HepG2 (cell line): Measurements from ENCODE around the gene MIX23. TPM values are rescaled to one million over a fixed set of nuclear protein-coding genes. Genes with fewer than 3 reads are reported as not detected.

Experiments used
- ATAC-seq: fragments of 200-7000 bp; cut with Tn5 transposase; 3 replicates; pipeline ENCODE4 v1.9.1; 2020; ENCODE audit warnings: mild to moderate bottlenecking, moderate library complexity
- BruUV-seq: library from RNA; stranded (reverse); fragments of 400-500 nt; replicated peaks from 2 replicates; lab custom pipeline; 2021; lab: Mats Ljungman, UMichigan
- CTCF ChIA-PET: fragments of 300-600 bp; formaldehyde crosslinking; extraction: SDS; loops from one replicate; lab custom pipeline; 2021; ENCODE audit warnings: low total read pairs, inconsistent platforms, low intra/inter-chr PET ratio; lab: Yijun Ruan, JAX
- POLR2A ChIA-PET: fragments of 350-600 bp; sonication (Branson Sonifier 250); formaldehyde crosslinking; loops from one replicate; lab custom pipeline; 2020; ENCODE audit warnings: antibody characterized with exemption, inconsistent platforms; lab: Yijun Ruan, JAX
- DNase-seq: peaks from one replicate; pipeline ENCODE4 v3.0.0-alpha.2; 2015; ENCODE audit warnings: low spot score
- FAIRE-seq: peaks from 3 replicates; lab custom pipeline; 2011; peaks lifted over from hg19 to GRCh38; lab: Jason Lieb, UNC
- H2AFZ ChIP-seq: one replicate; pipeline ENCODE4 v1.6.1; 2011; ENCODE audit warnings: low read length, inconsistent platforms
- H3K27ac ChIP-seq: fragments of 300-600 bp; 3 replicates; pipeline ENCODE4 v1.8.0; 2011; ENCODE audit warnings: mixed run types, mild to moderate bottlenecking, mixed read lengths, low read length, inconsistent platforms; ENCODE audit not compliant: insufficient read depth; ENCODE audit errors: extremely low read length
- H3K27me3 ChIP-seq, 2 experiments: fragments of 200-600 bp in 1 of 2; 2 replicates in 1 of 2; 3 replicates in 1 of 2; pipeline versions ENCODE4 v1.6.0 to v1.8.0; 2011; ENCODE audit warnings: low read length in 2 of 2, mild to moderate bottlenecking in 2 of 2, moderate library complexity in 2 of 2, inconsistent platforms in 1 of 2; ENCODE audit not compliant: insufficient read depth in 2 of 2, control insufficient read depth in 1 of 2
- H3K36me3 ChIP-seq, 2 experiments: fragments of 200-600 bp in 1 of 2; replicated peaks in 1 of 2; 2 replicates in 1 of 2; 3 replicates in 1 of 2; pipeline versions ENCODE4 v1.5.1 to v1.8.0; 2011; ENCODE audit warnings: low read length in 2 of 2, inconsistent platforms in 1 of 2; ENCODE audit not compliant: insufficient read depth in 2 of 2, control insufficient read depth in 1 of 2
- H3K4me1 ChIP-seq: 2 replicates; pipeline ENCODE4 v1.5.1; 2012; ENCODE audit warnings: low read length, inconsistent platforms; ENCODE audit not compliant: insufficient read depth
- H3K4me2 ChIP-seq: 2 replicates; pipeline ENCODE4 v1.6.0; 2011; ENCODE audit warnings: low read depth, low read length, inconsistent platforms
- H3K4me3 ChIP-seq, 3 experiments: fragments of 200-600 bp in 1 of 3; sonication (generic), shearing (Covaris generic) in 1 of 3; replicated peaks in 1 of 3; 2 replicates each; pipeline ENCODE4 v1.5.1; 2011 to 2016; ENCODE audit warnings: low read length in 3 of 3, inconsistent platforms in 2 of 3, low read depth in 2 of 3, mild to moderate bottlenecking in 2 of 3, control low read depth in 1 of 3, mixed read lengths in 1 of 3; ENCODE audit not compliant: insufficient read depth in 1 of 3
- H3K79me2 ChIP-seq: one replicate; pipeline ENCODE4 v1.6.1; 2011; ENCODE audit warnings: low read length, inconsistent platforms; ENCODE audit not compliant: insufficient read depth
- H3K9ac ChIP-seq: 2 replicates; pipeline ENCODE4 v1.6.0; 2011; ENCODE audit warnings: mild to moderate bottlenecking, low read depth, low read length, inconsistent platforms; ENCODE audit not compliant: insufficient read depth
- H3K9me3 ChIP-seq: 2 replicates; pipeline ENCODE4 v1.5.1; 2012; ENCODE audit warnings: mild to moderate bottlenecking, low read length
- H4K20me1 ChIP-seq: 2 replicates; pipeline ENCODE4 v1.6.0; 2011; ENCODE audit warnings: inconsistent platforms, mild to moderate bottlenecking, low read length, moderate library complexity; ENCODE audit not compliant: insufficient read depth
- ARNT2 ChIP-seq: sonication (generic); formaldehyde crosslinking; IDR thresholded peaks from 2 replicates; pipeline ENCODE4 v1.8.0; 2022; ENCODE audit warnings: mild to moderate bottlenecking, low read depth, missing genetic modification reagents, moderate library complexity
- HMG20B ChIP-seq: conservative IDR thresholded peaks from 2 replicates; pipeline ENCODE4 v1.6.1; 2016; ENCODE audit warnings: missing genetic modification reagents, missing compliant biosample characterization
- MLLT10 ChIP-seq: sonication (generic); formaldehyde crosslinking; IDR thresholded peaks from 2 replicates; pipeline ENCODE4 v1.4.0; 2020; ENCODE audit warnings: missing genetic modification reagents
- NBN ChIP-seq: fragments of 450-650 bp; conservative IDR thresholded peaks from 2 replicates; pipeline ENCODE4 v1.6.1; 2017
- SALL1 ChIP-seq: sonication (generic); formaldehyde crosslinking; IDR thresholded peaks from 2 replicates; pipeline ENCODE4 v1.8.0; 2022; ENCODE audit warnings: mild to moderate bottlenecking, missing genetic modification reagents
- SOX5 ChIP-seq: IDR thresholded peaks from 2 replicates; pipeline ENCODE4 v1.6.1; 2016; ENCODE audit warnings: borderline replicate concordance
- SRSF9 ChIP-seq: fragments of 200-400 bp; formaldehyde crosslinking; IDR thresholded peaks from 2 replicates; pipeline ENCODE4 v1.6.1; 2018; ENCODE audit warnings: borderline replicate concordance, mild to moderate bottlenecking, low read depth, low read length; ENCODE audit not compliant: insufficient read depth, poor library complexity, severe bottlenecking
- THAP11 ChIP-seq: IDR thresholded peaks from 2 replicates; pipeline ENCODE4 v1.6.1; 2016; ENCODE audit warnings: missing biosample characterization, missing genetic modification reagents
- ZBTB33 ChIP-seq: sonication (generic); formaldehyde crosslinking; IDR thresholded peaks from 2 replicates; pipeline ENCODE4 v1.4.0; 2020; ENCODE audit warnings: missing genetic modification reagents
- ZBTB38 ChIP-seq: sonication (generic); formaldehyde crosslinking; IDR thresholded peaks from 2 replicates; pipeline ENCODE4 v1.5.1; 2020; ENCODE audit warnings: mild to moderate bottlenecking, missing genetic modification reagents
- ZNF543 ChIP-seq: sonication (generic); formaldehyde crosslinking; IDR thresholded peaks from 2 replicates; pipeline ENCODE4 v1.4.0; 2020; ENCODE audit warnings: mild to moderate bottlenecking, missing genetic modification reagents
- ZNF749 ChIP-seq: sonication (generic); formaldehyde crosslinking; IDR thresholded peaks from 2 replicates; pipeline ENCODE4 v1.8.0; 2022; ENCODE audit warnings: mild to moderate bottlenecking, missing genetic modification reagents, moderate library complexity, borderline replicate concordance
- WGBS: methylation state at CpG from one replicate; pipeline ENCODE4 v1.1.6; 2017; ENCODE audit warnings: low lambda C conversion rate; 5-methylcytosine and 5-hydroxymethylcytosine counted together
- in situ Hi-C: cut with HindIII; loops from 2 replicates; pipeline ENCODE4 v1.10.0; 2017; ENCODE audit warnings: low pct_unique_long_range_greater_than_20kb; ENCODE audit not compliant: extremely low pct_ligation_motif_present
- intact Hi-C: fragments of 100-400 bp; cut with micrococcal nuclease; formaldehyde crosslinking; loops from one replicate; pipeline ENCODE4 v1.10.0; 2022; ENCODE audit not compliant: unreplicated experiment
- polyA plus RNA-seq, 8 experiments: library from polyadenylated mRNA; depleted of rRNA in 3 of 8; stranded (reverse) in 7 of 8; unstranded in 1 of 8; fragments of >200 nt; fragmentation: Illumina TruSeq in 4 of 8; extraction: Trizol in 4 of 8; gene quantifications; 2 replicates each; pipeline versions ENCODE4 v1.2.1 to v1.2.3, GENCODE V29; 2011 to 2016; ENCODE audit warnings: low read depth in 4 of 8, missing spikeins in 1 of 8, mixed read lengths in 1 of 8; ENCODE audit not compliant: insufficient read depth in 1 of 8
- total RNA-seq, 5 experiments: library from RNA; depleted of rRNA; stranded (reverse); fragments of >200 nt; fragmentation: Illumina TruSeq; extraction: Trizol; gene quantifications; 2 replicates each; pipeline ENCODE4 v1.2.3, GENCODE V29; 2016; ENCODE audit warnings: low read depth in 1 of 5
- TF ChIP-seq, protein P1 (sequence below): sonication (generic); formaldehyde crosslinking; IDR thresholded peaks from 2 replicates; pipeline ENCODE4 v1.8.0; 2022; ENCODE audit warnings: missing genetic modification reagents, mild to moderate bottlenecking, borderline replicate concordance

MIX23 gene
- total and polyA plus RNA-seq, 2 of the 13 experiments (the other 11 are each of a cell fraction or from before 2014, with no cell fraction given), result 20.0 to 152 TPM

DNA sequence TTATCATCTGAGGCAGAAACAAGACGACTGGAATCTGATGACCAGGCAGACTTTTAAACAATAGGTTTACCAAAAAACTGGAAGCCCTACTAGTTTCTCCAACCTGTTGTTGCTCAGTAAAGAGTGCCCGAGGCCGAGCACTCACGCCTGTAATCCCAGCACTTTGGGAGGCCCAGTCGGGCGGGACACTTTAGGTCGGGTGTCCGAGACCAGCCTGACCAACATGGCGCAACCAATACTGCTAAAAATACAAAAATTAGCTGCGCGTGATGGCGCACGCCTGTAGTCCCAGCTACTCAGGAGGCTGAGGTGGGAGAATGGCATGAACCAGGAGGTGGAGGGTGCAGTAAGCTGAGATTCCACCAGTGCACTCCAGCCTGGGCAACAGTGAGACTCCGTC is 33.9 kb upstream of the MIX23 start:
- 59% methylated on average over 12 of the region's 14 CpGs for WGBS
- H3K27ac ChIP-seq, result peak overlapping the region; percentile 89
- no TSS peak for BruUV-seq
- H3K27me3 ChIP-seq, result no peaks in the 10 kb centered on the region; a peak in 1 of 5 replicates
- peaks cover 35% of the 10 kb centered on the region for H3K79me2 ChIP-seq
- H3K4me3 ChIP-seq, result peak overlapping the region; percentile 61 to 81 (median 81)
- H3K9me3 ChIP-seq, result no peaks in the 10 kb centered on the region
- POLR2A ChIA-PET, result interaction anchor here (0.6 to 2.7 kb wide), 11 partner anchors 23 to 262 kb away, joined by 3 to 48 read pairs (median 5); partner anchors contain the start of genes FAM162A, KPNA1 and MIX23
- peak overlapping the region; percentile 99 for H3K4me2 ChIP-seq
- CTCF ChIA-PET, result no interaction called here
- DNase-seq (no peak), FAIRE-seq (no peak), ATAC-seq (0 out of 3 replicates have a peak, but pooled peaks have one; percentile 4)
- H4K20me1 ChIP-seq, result no peaks in the 10 kb centered on the region
- TF ChIP-seq, protein P1, sequence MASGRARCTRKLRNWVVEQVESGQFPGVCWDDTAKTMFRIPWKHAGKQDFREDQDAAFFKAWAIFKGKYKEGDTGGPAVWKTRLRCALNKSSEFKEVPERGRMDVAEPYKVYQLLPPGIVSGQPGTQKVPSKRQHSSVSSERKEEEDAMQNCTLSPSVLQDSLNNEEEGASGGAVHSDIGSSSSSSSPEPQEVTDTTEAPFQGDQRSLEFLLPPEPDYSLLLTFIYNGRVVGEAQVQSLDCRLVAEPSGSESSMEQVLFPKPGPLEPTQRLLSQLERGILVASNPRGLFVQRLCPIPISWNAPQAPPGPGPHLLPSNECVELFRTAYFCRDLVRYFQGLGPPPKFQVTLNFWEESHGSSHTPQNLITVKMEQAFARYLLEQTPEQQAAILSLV (CRISPR knock-in tag), result no peak
- TF ChIP-seq MLLT10, result no peak
- no peak for TF ChIP-seq THAP11 (CRISPR knock-in tag)
- peak; percentile 15; the same call in 1 of the 2 replicates for TF ChIP-seq ZBTB33
- TF ChIP-seq SOX5, result no peak
- TF ChIP-seq ZNF543 (CRISPR knock-in tag), result peak; percentile 71; the same call in 1 of the 2 replicates
- no peak for TF ChIP-seq HMG20B (CRISPR knock-in tag)
- no peak for TF ChIP-seq ARNT2 (CRISPR knock-in tag)
- TF ChIP-seq SRSF9, result no peak
- TF ChIP-seq ZBTB38 (CRISPR knock-in tag), result peak; percentile 85
- TF ChIP-seq ZNF749, result no peak
- no peak for TF ChIP-seq NBN
- TF ChIP-seq SALL1 (CRISPR knock-in tag), result no peak
- in situ Hi-C loops (no loop called here), intact Hi-C loops (loop anchor here (2.0 kb wide), 1 partner anchor 94 kb away; no protein-coding TSS in a partner anchor)
- H3K36me3 ChIP-seq, result peaks cover 1 to 2% of the 10 kb centered on the region in 2 experiments; a peak in 2 of 5 replicates
- H2AFZ ChIP-seq, result no peak overlapping the region
- peaks cover 33% of the 10 kb centered on the region for H3K4me1 ChIP-seq
- peak overlapping the region; percentile 95 for H3K9ac ChIP-seq
